Glomerular visceral epithelial cell (primary cell): ENCODE data around the gene AFF1.

Experiments used
- DNase-seq: peaks from one replicate; pipeline ENCODE4 v3.0.0-alpha.2; 2016; ENCODE audit errors: extremely low spot score

AFF1 gene

GRCh38 chr4:87152310-87153041 lies 217.7 kb downstream of the AFF1 start:
- no peak for DNase-seq

DNA sequence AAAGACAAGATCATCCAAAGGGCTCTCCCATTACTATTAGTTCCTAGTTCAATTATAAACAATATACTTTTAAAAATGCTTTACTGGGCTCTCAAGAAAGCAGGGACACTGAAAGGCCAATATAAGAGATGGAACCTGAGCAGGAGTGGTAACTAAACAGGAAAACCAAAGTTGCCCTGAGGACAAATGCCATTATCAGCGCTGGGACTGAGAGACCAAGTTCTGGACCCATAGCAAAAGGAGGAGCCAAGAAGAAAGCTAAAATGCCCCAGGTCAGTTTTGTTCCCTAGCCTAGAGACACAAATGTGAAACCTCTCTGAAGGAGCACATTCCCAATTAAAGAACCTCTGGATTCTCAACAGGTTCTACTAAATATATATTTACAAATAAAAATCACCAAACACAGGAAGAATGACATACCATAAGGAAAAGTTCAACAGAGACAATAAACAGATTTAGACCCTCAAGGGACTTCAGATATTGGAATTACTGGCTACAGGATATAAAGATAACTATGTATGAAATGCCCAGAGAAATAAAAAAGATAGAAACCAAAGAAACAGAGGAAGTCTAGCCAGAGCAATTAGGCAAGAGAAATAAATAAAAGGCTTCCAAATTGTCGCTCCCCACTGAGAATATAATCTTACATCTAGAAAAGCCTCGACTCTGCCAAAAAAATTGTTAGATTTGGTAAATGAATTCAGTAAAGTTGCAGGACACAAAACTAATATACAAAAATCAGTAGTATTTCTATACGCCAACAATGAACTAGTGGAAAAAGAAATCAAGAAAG lies 218.5 kb downstream of the AFF1 start:
- DNase-seq = no peak

GRCh38 chr4:87165892-87166291 lies 231.1 kb downstream of the AFF1 start:
- no peak for DNase-seq

- no peak for DNase-seq
Measured at GRCh38 chr4:87166296-87166854, 231.6 kb downstream of the AFF1 start.

DNA sequence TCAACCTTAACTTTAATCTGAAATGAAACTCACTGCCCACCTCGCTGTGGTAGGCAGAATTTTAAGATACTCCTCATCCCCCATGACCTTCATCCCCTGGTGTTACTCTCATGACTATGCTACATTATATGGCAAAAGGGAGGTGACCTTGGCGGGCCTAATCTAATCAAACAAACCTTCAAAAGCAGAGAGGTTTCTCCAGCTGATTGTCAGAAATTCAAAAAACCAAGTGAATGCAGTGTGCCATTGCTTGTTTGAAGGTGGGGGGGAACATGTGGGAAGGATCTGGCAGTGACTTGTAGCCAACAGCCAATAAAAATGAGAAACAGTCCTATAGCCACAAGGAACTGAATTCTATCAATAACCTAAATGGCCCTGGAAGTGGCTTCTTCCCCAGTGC lies 237.1 kb downstream of the AFF1 start:
- no peak for DNase-seq

GRCh38 chr4:87174672-87175071 lies 239.9 kb downstream of the AFF1 start:
- DNase-seq = no peak

GRCh38 chr4:87179751-87180150 lies 244.9 kb downstream of the AFF1 start:
- peak; percentile 10 for DNase-seq

GRCh38 chr4:87180767-87181166 lies 246.0 kb downstream of the AFF1 start:
- DNase-seq = no peak

- DNase-seq = no peak
Measured at GRCh38 chr4:87185146-87185870, 250.5 kb downstream of the AFF1 start.

GRCh38 chr4:87188048-87188447 lies 253.2 kb downstream of the AFF1 start:
- no peak for DNase-seq

GRCh38 chr4:87188932-87189331 lies 254.1 kb downstream of the AFF1 start:
- no peak for DNase-seq
